SK-N-SH (cell line): ENCODE results near the gene EIF5AL1.

Experiments
- CTCF ChIP-seq: fragments of 200-600 bp; sonication (generic); IDR thresholded peaks from 2 replicates; pipeline ENCODE4 v1.6.1; 2017; ENCODE audit warnings: antibody characterized with exemption, mild to moderate bottlenecking, moderate library complexity
- EZH2phosphoT487 ChIP-seq: fragments of 200-600 bp; sonication (generic); IDR thresholded peaks from 2 replicates; pipeline ENCODE4 v1.6.1; 2017; ENCODE audit warnings: low read depth, mixed run types, mild to moderate bottlenecking, antibody characterized with exemption, moderate library complexity, borderline replicate concordance
- MAX ChIP-seq: IDR thresholded peaks from 2 replicates; pipeline ENCODE4 v1.4.0; 2012; ENCODE audit warnings: low read depth
- NFIC ChIP-seq: IDR thresholded peaks from 2 replicates; pipeline ENCODE4 v1.4.0; 2012; ENCODE audit warnings: borderline replicate concordance
- PBX3 ChIP-seq: IDR thresholded peaks from 2 replicates; pipeline ENCODE4; 2012
- RAD21 ChIP-seq: IDR thresholded peaks from 2 replicates; pipeline ENCODE4 v1.6.1; 2012; ENCODE audit warnings: mild to moderate bottlenecking, low read length
- REST ChIP-seq: IDR thresholded peaks from 2 replicates; pipeline ENCODE4 v1.6.1; 2012; ENCODE audit warnings: mild to moderate bottlenecking, low read depth, low read length, moderate library complexity
- RFX5 ChIP-seq: IDR thresholded peaks from 2 replicates; pipeline ENCODE4 v1.6.1; 2012; ENCODE audit warnings: mild to moderate bottlenecking, improper control_type of control experiment, low read length
- SIN3A ChIP-seq: IDR thresholded peaks from 2 replicates; pipeline ENCODE4 v1.6.1; 2012; ENCODE audit warnings: low read depth, mild to moderate bottlenecking, low read length, moderate library complexity, borderline replicate concordance
- TAF1 ChIP-seq: IDR thresholded peaks from 2 replicates; pipeline ENCODE4 v1.6.1; 2012; ENCODE audit warnings: low read depth, mild to moderate bottlenecking, low read length, moderate library complexity, borderline replicate concordance
- TEAD4 ChIP-seq: IDR thresholded peaks from 2 replicates; pipeline ENCODE4 v1.4.0; 2012; ENCODE audit warnings: mild to moderate bottlenecking, borderline replicate concordance; ENCODE audit not compliant: insufficient read depth
- USF1 ChIP-seq: IDR thresholded peaks from 2 replicates; pipeline ENCODE4 v1.4.0; 2012; ENCODE audit warnings: low read depth, borderline replicate concordance
- USF2 ChIP-seq: fragments of 150-350 bp; IDR thresholded peaks from 2 replicates; pipeline ENCODE4 v1.6.1; 2017; ENCODE audit warnings: antibody characterized with exemption, low read length, low read depth, borderline replicate concordance

GRCh38 chr10:79561257-79561656 is 48.9 kb downstream of the EIF5AL1 start:
- TF ChIP-seq CTCF, result no peak
- TF ChIP-seq TAF1, result no peak
- TF ChIP-seq TEAD4, result no peak
- TF ChIP-seq USF2, result no peak
- TF ChIP-seq REST, result no peak
- TF ChIP-seq RAD21, result no peak
- no peak for TF ChIP-seq PBX3
- TF ChIP-seq RFX5, result no peak
- TF ChIP-seq NFIC, result no peak
- no peak for TF ChIP-seq EZH2phosphoT487
- TF ChIP-seq MAX, result no peak
- TF ChIP-seq SIN3A, result no peak
- TF ChIP-seq USF1, result no peak
